GM15510 (cell line): ENCODE data around the gene ELOVL5.
A peak's percentile ranks its signal among the peaks of the same experiment; 100 is the strongest.

Experiments used
- POLR2A ChIP-seq: IDR thresholded peaks from 3 replicates; pipeline ENCODE4 v1.6.1; 2011; ENCODE audit warnings: borderline replicate concordance; ENCODE audit not compliant: insufficient read length; ENCODE audit errors: extremely low read depth

Gene ELOVL5

DNA sequence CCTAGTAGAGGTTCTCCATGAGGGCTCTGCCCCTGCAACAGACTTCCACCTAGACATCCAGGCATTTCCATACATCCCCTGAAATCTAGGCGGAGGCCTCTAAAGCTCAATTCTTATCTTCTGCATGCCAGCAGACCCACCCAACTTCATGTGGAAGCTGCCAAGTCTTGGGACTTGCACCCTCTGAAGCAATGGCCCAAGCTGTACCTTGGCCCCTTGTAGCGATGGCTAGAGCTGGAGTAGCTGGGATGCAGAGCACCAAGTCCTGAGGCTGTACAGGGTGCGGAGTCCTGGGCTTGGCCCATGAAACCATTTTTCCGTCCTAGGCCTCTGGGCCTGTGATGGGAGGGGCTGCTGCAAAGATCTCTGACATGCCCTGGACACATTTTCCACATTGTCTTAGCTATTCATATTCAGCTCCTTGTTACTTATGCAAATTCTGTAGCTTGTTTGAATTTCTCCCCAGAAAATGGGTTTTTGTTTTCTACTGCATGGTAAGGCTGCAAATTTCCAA, 17.4 kb upstream of the ELOVL5 start:
- no peak for TF ChIP-seq POLR2A

DNA sequence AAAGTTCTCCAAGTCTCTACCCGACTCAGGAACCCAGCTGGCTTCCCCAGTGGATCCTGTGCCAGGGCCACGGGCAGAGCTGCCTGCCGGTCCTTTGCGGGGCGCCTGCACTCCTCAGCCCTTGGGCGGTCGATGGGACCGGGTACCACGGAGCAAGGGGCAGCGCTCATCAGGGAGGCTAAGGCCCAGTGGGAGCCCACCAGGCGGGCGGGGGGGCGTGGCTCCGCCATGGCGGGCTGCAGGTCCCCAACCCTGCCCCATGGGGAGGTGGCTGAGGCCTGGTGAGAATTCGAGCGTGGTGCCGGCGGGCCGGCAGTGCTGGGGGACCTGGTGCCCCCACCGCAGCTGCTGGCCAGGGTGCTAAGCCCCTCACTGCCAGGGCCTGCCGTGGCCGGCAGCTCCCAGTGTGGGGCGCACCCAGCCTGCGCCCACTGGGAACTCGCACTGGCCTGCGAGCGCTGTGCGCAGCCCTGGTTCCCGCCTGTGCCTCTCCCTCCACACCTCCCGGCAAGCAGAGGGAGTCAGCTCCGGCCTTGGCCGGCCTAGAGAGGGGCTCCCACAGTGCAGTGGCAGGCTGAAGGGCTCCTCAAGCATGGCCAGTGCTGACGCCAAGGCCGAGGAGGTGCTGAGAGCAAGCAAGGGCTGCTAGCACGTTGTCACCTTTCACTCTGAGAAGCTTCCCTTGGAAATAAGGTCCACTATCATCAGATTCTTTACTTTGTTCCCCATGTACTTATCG, 14.8 kb upstream of the ELOVL5 start:
- no peak for TF ChIP-seq POLR2A

DNA sequence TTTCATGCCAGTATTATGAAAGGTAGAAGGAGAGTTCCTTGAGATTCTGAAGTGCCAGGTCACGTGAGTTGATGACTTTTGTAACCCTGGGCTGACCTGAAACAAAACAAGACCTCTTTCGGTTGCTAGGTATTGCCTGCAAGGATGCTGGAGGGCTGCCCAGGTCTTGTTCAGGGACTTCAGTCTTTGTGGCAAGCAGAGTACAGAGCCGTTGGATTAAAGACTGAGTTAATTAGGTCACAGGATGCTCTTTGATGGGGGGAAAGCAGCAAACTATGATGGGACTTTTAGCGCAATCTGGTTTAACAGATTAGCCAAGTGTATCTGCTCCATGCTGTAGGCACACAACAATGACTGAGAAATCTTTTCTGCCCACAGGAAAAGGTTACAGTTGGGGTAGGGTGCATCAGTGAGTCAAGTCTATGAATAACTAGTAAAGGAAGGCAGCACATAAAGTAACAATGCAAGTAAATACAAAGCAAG, 12.8 kb upstream of the ELOVL5 start:
- TF ChIP-seq POLR2A, result no peak

DNA sequence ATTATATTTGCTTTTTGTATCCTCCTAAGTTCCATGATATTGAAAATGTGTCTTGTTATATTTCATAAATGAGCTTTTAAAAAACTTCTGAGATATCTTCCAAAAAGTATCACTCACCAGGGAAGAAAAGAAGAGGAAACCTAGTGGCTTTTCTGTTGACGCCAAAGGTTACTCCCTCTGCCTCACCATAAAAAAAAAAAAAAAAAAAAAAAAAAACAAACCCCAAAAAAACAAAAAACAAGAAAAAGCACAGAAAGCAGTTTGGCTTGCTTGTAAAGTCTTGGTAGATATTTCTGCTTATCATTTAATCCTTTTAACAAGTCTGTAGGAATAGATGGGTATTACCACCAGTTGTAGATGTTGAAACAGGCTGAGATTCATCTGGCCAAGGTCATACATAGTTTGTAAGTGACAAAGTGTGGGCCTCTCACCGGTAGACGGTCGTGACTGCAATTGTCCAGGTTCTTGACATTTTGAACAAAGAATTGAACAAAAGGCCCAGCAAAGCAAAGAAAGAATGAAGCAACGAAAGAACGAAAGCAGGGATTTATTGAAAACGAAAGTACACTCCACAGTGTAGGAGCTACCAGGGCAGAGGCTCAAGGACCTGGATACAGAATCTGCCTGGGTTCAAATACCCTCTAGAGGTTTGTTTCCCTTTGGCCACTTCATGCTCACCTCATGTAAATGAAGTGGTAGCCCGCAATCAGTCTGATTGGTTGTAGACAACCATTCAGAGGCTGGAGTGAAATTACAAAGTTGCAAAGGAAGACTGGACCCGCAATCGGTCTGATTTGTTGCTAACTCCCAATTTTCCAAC, 11.6 kb upstream of the ELOVL5 start:
- no peak for TF ChIP-seq POLR2A

DNA sequence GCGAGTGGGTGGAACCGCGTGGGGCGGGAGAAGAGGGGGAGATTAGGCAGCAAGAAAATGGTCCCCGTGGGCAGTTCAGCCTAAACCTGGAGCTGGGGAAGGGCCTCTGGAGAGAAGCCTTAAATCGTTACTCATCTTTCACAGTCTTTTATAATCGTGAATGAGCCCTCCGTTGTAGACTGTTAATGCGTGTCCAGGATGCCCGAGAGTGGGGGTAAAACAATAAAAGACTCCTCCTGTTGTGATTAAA, 11.0 kb upstream of the ELOVL5 start:
- no peak for TF ChIP-seq POLR2A

DNA sequence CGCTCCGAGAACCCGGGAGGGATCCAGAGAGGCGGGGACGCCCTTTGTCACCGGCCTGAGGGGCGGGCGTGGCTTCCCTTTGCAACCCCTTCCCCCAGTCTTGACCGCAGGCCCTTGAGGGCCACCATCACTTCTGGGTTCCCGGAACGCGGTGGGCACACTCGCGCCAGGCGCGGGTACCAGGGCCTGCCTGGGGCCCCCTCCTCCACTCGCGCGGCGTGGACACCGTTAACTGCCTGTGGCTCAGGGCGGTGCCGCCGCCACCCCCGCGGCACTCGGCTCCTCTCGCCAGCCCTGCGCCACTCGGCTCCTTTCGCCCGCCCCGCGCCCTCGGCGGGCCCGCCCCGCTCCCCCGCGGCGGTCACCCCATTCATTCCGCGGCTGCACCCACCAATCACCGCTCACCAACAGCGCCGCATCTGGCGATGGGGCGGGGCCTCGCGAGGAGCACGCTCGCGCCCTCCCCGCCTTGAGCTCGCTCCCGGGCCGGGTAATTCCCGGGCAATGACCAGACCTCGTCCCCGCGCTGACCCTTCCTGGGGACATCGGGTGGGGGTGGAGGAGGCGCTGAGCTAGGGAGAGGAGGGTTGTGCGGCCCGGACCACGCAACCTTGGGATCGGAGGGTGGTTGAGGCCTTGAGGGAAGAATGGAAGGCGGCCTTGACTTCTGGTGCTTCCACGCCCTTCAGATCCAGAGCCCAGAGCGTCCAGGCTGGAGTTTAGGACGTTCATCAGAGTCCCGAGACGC, 10.5 kb upstream of the ELOVL5 start:
- peak; percentile 87 for TF ChIP-seq POLR2A

DNA sequence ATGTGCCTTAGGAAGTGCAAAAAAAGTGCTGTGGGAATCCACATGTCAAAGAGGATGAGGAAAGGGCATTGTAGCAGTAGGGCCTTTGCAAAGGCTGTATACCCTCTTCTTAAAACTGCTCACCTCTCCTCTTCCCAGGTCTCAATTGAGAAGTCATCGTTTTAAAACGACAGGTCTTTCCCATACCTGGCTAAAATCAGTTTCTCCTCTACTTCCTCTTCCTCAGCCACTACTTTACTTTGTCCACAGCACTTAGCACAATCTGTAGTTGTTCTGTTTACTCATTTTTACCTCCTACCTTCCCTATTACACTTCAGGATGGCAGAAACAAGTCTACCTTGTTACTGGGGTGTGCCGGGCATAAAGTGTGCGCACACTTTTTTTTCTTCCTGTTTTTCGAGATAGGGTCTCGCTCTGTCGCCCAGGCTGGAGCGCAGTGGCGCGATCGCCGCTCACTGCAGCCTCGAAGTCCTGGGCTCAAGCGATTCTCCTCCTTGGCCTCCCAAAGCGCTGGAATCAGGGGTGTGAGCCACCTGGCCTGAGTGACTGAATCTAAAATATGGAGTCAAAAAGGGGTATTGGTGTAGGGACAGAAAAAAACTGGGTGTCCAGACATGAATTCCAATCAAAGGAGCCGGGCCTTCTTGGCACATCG, 9.8 kb upstream of the ELOVL5 start:
- no peak for TF ChIP-seq POLR2A

DNA sequence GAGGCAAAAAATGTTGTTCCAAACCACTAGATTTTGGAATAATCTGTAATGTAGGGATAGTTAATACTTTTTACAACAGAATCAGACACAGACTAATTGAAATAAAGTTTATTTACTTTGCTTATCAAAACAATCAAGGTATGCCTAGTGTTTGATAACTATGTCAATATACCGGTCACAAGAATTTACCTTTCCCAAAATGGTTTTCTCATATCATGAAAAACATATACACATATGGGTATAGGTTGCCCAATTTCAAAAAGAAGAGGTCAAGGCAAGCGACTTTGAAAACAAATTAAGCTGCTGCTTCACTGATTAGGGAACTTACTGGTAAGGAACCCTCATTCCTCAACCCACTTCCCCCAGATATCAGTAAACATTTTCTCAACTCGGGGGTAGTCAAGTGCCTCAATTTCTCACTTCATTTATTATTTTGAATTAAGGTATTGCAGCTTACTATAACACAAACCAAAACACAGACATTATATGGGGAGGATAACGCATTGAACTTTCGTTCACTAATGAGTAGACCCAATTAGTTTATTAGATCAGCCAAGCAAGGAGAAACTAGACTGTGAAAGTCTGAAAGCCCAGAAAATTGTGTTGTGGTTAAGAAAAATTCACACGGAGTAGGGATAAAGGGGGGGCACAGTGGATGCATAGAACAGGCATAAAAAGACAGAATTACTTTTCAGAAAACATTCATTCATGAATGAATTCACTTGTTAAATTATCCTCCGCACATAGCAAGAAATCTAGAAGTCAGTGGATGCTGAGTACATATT, 9.0 kb upstream of the ELOVL5 start:
- TF ChIP-seq POLR2A, result no peak

DNA sequence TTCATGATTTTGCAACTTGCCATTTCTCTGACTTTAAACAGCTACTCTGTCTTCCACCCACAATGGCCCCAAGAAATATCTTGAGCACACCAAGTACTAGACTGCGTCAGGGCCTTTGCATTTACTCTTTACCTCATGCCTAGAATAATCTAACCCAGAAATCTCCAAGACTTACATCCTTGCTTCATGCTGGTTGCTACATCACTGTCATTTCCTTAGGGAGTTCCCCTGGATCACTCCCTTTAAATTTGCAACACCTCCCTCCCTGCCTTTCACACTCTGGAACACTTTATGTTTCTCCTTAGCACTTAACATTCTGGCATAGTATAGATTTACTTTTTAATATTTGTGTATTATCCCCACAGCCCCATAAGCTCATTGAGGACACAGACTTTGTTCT, 4.9 kb upstream of the ELOVL5 start:
- TF ChIP-seq POLR2A, result no peak

DNA sequence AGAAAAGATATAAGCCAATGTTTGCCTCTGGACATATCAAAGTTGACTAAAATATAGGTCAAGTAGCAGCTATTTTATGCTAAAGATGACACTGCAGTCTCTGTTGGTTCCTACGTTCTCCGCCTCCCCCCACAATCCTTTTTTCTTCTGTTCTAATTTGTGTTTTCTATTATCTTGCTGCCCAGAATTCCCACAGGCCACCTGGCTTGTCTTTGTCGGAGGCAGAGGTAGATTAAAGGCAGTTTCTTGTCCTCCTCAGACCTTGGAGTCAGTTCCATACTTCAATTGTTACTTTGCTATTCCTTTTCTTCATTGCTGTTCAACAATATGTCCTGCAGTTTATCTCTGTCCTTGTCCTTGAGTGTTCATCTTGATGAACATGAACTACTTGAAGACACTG, 3.6 kb upstream of the ELOVL5 start:
- no peak for TF ChIP-seq POLR2A

DNA sequence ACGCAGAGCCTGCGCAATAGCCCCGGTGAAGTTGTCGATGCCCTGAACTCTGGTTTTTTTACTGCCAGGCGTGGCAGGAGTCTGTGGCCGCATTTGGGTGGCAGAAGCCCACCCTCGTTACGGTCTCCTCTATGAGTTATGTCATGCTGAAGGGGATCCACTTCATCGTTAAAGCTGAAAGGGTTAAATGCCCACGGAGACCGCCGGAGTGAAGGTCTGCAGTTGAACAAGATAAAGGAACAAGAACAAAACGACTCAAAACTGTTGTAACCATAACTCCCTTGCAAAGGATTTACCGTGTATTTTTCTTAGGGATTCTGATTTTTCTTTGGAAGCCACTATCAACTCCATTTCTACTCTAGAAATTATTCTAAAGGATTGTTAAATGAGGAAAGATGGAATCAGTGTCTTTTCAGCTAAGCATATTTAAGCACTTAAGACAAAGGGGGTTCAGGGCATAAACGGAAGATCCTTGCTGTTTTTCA, 501 bp upstream of the ELOVL5 start:
- no peak for TF ChIP-seq POLR2A

DNA sequence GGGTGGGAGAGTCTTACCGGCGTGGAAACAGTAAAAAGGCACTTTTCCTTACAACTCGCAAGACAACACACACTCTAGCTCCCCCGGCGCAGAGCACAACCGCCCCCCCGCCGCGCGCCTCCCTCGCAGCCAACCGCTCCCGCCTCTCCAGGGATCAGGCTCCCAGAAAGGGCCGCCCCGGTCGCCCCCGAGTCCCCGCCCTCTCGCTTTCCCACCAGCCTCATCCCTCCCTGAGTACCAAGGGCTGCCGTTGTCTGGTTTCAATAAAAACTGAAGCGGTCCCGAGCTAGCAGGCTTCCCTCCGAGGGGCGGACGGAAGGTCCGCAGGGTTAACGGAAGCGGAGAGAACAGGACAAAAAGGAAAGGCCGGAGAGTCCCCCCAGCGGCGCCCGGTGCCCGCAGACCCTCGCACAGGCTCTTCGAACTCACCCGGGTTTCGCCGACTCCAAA, 804 bp downstream of the ELOVL5 start:
- peak; percentile 31 for TF ChIP-seq POLR2A

DNA sequence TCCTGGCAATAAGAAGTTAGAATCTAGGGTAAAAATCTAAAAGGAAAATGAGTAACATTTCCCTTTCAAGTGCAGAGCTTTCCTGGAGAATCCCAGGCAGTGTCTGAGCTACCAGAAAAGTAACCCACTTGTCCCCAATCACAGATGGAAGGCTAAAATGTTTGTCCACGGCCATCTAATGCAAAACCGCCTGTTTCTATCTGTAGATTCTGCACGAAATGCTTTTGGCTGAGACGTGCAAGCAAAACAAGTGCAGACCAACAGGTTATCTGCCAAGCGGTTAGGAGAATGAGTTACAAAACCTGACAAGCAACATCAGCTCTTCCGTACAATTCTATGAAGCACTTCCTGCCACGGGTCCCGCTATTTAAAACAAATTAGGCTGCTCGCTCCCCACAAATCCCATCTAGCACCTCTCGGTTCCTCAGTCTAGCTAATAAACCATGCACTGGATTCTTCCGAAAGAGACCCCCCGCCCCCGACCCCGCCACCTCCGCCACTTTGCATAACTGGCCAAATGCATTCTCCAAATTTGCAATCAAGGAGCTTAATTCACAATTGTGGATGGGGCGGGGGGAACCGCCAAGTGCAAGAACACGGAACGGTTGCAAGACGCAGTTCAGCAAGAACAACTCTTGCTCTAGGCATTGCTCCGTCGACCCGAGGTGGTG, 1.4 kb downstream of the ELOVL5 start:
- TF ChIP-seq POLR2A, result no peak
